ENCODE data around the gene KLF16. TPM values are rescaled to one million over a fixed set of nuclear protein-coding genes. Genes with fewer than 3 reads are reported as not detected.

Gene KLF16
- total and polyA plus RNA-seq, 9 of the 15 experiments (the other 6 are each of a cell fraction or from before 2014, with no cell fraction given), result 0.04 to 60.4 (median 6.8) TPM

- TF ChIP-seq ZBTB40 (IDR thresholded peaks at IDR 0.05), result no peak
- TF ChIP-seq ZBTB40 (CRISPR knock-in tag; IDR thresholded peaks at IDR 0.05), result no peak
- TF ChIP-seq HDAC6 (IDR thresholded peaks at IDR 0.05; ENCODE audit: low read depth, low read length), result no peak
- TF ChIP-seq, protein P1, sequence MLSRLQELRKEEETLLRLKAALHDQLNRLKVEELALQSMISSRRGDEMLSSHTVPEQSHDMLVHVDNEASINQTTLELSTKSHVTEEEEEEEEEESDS (CRISPR knock-in tag; IDR thresholded peaks at IDR 0.05), result no peak
- TF ChIP-seq TGIF2 (CRISPR knock-in tag; IDR thresholded peaks at IDR 0.05), result no peak
- TF ChIP-seq ZNF217 (CRISPR knock-in tag; IDR thresholded peaks at IDR 0.05), result no peak
- no peak for TF ChIP-seq FOXA1 (IDR thresholded peaks at IDR 0.05; ENCODE audit: borderline replicate concordance)
- no peak for TF ChIP-seq CREBBP (IDR thresholded peaks at IDR 0.05; ENCODE audit: low read depth, low read length)
- TF ChIP-seq SRSF7 (optimal IDR thresholded peaks at IDR 0.05; ENCODE audit: low read depth, low read length), result no peak
- no peak for TF ChIP-seq E2F3 (CRISPR knock-in tag; IDR thresholded peaks at IDR 0.05)
- no peak for TF ChIP-seq SP2 (IDR thresholded peaks at IDR 0.05; ENCODE audit: extremely low read depth, low read depth, low read length, poor library complexity, severe bottlenecking)
- TF ChIP-seq, protein P2, sequence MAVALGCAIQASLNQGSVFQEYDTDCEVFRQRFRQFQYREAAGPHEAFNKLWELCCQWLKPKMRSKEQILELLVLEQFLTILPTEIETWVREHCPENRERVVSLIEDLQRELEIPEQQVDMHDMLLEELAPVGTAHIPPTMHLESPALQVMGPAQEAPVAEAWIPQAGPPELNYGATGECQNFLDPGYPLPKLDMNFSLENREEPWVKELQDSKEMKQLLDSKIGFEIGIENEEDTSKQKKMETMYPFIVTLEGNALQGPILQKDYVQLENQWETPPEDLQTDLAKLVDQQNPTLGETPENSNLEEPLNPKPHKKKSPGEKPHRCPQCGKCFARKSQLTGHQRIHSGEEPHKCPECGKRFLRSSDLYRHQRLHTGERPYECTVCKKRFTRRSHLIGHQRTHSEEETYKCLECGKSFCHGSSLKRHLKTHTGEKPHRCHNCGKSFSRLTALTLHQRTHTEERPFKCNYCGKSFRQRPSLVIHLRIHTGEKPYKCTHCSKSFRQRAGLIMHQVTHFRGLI (CRISPR knock-in tag; IDR thresholded peaks at IDR 0.05), result no peak
- no peak for TF ChIP-seq SOX6 (IDR thresholded peaks at IDR 0.05)
- no peak for TF ChIP-seq POLR2AphosphoS5 (IDR thresholded peaks at IDR 0.05; ENCODE audit: control insufficient read depth, insufficient read depth, low read depth, low read length)
- TF ChIP-seq CTBP1 (IDR thresholded peaks at IDR 0.05; ENCODE audit: borderline replicate concordance), result peak; percentile 44; the same call in 1 of the 2 replicates
These were observed 8.8 kb downstream of the KLF16 start (continued) for GRCh38 chr19:1854542-1855039.
